Posterior vena cava (tissue), 2 donors: ENCODE data around the gene SRSF12. TPM values are rescaled to one million over a fixed set of nuclear protein-coding genes. Genes with fewer than 3 reads are reported as not detected.
"Not testable (repeated sequence)": the region's sequence is repeated elsewhere in the genome, so short reads cannot be mapped to it uniquely, and the experiment has no call there.

Experiments used
- DNase-seq: peaks from one replicate; pipeline ENCODE4 v3.0.0-alpha.2; 2020; ENCODE audit warnings: low spot score
- intact Hi-C, 2 donors: fragments of 100-400 bp; cut with DNase I; formaldehyde crosslinking; loops; one replicate each; pipeline versions ENCODE4 v1.14.1 to v1.14.2; 2022 to 2023
- total RNA-seq, 2 donors: library from RNA; stranded (reverse); fragmentation: NEBNext Ultra II Directional; extraction: Animal tissue kit (Norgen Biotek cat#: 25700); gene quantifications; one replicate each; pipeline ENCODE4 v1.2.1, GENCODE V29; 2021
- donor health status: DM: yes; HTN: yes; CAD: no.
- donor health status: DM: yes; HTN: yes; CAD: no.

Gene SRSF12
- total RNA-seq, 2 donors from 2014 or later, result 3.4 to 3.5 TPM

DNA sequence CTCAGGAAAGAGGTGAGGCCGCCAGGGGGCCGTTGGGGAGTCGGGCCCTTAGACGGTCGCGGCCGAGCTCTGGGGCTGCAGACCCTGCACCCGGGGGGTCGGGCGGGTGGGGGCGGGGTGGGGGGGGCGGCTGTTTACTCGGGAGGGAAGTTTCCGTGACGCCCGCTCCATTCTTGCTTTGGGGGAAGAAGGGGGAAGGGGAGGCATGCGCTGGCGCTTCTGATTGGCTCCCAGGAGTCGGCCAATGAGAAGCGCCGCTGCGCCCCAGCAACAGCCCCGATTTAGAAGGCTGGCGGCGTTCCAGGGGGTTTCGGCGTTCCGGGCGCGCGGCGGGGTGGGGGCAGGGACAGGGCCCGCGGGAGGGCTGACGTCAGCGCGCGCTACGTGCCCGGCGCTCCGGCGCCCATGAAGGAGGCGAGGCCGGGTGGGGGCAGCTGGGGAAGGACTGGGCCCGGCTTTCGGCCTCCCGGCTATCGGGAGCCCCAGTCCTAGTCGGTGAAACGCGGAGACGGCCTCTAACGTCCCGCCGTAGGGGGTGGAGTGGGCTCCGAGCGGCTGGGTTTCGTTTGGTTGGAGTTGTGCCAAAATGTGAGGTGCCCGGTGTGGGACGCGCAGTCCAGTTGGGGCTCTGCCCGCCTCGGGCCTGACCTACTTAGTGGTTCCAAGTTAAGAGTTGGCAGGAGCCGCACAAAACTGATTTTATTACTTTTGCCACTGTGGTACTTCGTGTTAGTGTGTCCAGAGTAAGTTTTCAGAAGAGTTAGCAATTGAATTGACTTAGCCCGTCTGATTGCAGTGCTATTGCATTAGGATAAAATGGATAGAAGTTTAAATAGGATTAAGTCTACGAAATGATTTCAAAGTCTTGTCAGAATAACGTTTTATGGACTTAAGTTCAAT lies 36.2 kb downstream of the SRSF12 start:
- peak; percentile 100 for DNase-seq
- intact Hi-C loops, result loop anchor here (5.0 to 10.0 kb wide), 2 partner anchors 44 to 97 kb away; no protein-coding TSS in a partner anchor

- intact Hi-C loops, result loop anchor here (5.0 to 10.0 kb wide), 2 partner anchors 44 to 96 kb away; no protein-coding TSS in a partner anchor
These were observed 36.8 kb downstream of the SRSF12 start for GRCh38 chr6:89081129-89081422.

GRCh38 chr6:89080281-89081128 lies 37.4 kb downstream of the SRSF12 start, which contains the start of gene PNRC1:
TSS of gene PNRC1 (plus strand) at chr6:89080751. CDS start at chr6:89080895, 144 bp downstream.
- peak; percentile 100 for DNase-seq
- intact Hi-C loops, result loop anchor here (5.0 to 10.0 kb wide), 2 partner anchors 43 to 96 kb away; no protein-coding TSS in a partner anchor

More at GRCh38 chr6:89081129-89081422, 36.8 kb downstream of the SRSF12 start:
- no peak for DNase-seq

DNA sequence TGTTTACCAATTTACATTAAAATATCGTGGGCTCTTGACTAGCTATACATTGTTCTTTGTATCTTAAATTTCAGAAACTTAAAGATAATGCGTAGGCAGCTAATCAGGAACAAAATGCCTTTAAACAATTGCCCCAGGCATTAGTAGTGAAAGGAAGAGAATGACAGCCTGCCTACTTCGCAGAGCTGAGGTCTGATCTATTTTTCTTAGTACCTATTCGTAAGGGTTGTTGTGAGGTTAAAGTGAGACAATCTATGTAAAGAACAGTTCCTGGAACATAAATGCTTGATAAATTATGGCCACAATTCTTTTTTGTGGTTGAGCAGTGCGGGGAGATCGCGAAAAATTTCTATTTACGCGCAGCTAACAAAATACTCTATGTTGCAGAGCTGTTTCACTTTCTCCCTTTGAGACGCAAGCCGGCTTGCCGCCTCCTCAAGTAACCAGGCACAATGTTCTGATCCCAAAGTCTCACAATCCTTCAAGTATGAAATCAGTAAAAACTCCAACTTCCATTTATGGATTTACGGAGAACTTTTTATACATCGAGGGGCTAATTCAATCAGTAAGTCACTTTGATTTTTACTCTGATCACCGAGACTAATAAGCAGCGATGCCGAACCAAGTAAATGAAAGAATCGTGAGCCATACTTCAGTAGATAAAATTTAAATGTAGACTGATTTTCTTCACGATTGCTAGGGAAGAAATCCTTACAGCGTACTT lies 38.2 kb downstream of the SRSF12 start:
- no peak for DNase-seq
- intact Hi-C loops, result loop anchor here (2.0 to 10.0 kb wide), 3 partner anchors 39 to 95 kb away; no protein-coding TSS in a partner anchor

- DNase-seq, result no peak
- intact Hi-C loops, result no loop called here
These were observed 44.0 kb downstream of the SRSF12 start for GRCh38 chr6:89073840-89074239.

GRCh38 chr6:89073014-89073620 lies 44.8 kb downstream of the SRSF12 start:
- intact Hi-C loops, result no loop called here

GRCh38 chr6:89071036-89071435 lies 46.8 kb downstream of the SRSF12 start:
- intact Hi-C loops, result no loop called here
- DNase-seq, result no peak

More at GRCh38 chr6:89073014-89073620, 44.8 kb downstream of the SRSF12 start:
- no peak for DNase-seq

- intact Hi-C loops, result no loop called here
- no peak for DNase-seq
These were observed 48.2 kb downstream of the SRSF12 start for GRCh38 chr6:89069536-89070163.

GRCh38 chr6:89068695-89069094 lies 49.2 kb downstream of the SRSF12 start:
- intact Hi-C loops, result no loop called here
- no peak for DNase-seq

DNA sequence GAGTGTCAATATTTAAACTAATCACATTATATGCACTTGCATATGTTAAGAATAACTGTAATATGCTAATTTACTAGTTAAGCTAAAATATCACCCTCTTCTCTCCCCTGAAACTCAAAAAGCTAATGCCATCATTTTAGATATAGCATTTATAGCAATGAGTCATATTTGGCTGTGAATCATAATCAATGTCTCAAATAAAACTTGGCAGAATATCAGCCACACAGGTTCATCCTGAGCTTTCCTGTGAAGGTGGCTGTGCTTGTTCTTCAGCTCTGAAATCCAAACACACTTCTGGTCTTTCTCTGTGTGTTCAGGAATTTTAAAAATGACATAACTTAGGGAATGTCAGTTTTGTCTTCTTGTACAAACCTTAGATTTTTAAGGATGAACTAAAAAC lies 50.1 kb downstream of the SRSF12 start:
- intact Hi-C loops, result no loop called here
- no peak for DNase-seq

GRCh38 chr6:89066940-89067646 lies 50.8 kb downstream of the SRSF12 start:
- no peak for DNase-seq
- intact Hi-C loops, result no loop called here

GRCh38 chr6:89066121-89066520 lies 51.8 kb downstream of the SRSF12 start:
- intact Hi-C loops, DNase-seq: not testable (repeated sequence)

DNA sequence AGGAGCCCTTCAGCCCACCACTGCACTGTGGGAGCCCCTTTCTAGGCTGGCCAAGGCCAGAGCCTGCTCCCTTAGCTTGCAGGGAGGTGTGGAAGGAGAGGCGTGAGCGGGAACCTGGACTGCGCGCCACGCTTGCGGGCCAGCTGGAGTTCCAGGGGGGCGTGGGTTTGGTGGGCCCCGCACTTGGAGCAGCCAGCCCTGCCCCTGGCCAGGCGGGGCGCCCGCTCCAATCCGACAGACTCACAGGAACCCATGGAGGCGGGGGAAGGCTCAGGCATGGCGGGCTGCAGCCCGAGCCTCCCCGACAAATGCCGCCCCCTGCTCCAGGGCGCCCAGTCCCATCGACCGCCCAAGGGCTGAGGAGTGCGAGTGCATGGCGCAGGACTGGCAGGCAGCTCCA lies 52.9 kb downstream of the SRSF12 start:
- intact Hi-C loops, DNase-seq: not testable (repeated sequence)

DNA sequence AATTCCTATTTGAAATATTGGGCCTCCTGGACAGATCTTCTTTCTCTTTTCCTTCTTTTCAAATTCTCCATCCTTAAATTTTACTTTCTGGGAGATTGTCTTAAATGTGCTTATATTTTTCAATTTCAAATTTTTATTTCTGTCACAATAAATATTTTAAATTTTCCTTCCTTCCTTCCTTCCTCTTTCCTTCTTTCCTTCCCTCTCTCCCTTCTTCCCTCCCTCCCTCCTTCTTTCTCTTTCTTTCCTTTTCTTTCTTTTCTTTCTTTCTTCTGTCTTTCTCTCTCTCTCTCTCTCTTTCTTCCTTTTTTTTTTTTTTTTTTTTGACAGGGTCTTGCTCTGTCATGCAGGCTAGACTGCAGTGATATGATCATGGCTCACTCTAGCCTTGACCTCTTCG lies 54.0 kb downstream of the SRSF12 start:
- DNase-seq, result no peak
- intact Hi-C loops, result no loop called here

DNA sequence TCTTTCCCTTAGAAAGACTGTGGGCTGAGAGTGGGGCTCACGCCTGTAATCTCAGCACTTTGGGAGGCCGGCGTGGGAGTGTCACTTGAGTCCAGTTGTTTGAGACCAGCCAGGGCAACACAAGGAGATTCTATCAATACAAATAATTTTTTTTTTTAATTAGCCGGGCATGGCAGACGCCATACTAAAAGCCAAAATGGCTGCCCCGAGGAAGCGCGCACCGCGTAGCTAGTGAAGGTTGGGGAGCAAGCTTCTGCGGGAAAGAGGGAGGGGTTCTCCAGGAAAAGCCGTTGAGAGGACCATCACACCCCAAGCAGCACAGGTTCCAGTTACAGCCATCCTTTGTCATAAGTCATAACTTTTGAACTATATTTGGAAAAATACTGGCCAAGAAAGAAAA lies 58.6 kb downstream of the SRSF12 start:
- intact Hi-C loops, result no loop called here

GRCh38 chr6:89058627-89059026 lies 59.2 kb downstream of the SRSF12 start:
- DNase-seq, result no peak
- intact Hi-C loops, result no loop called here

More for the DNA sequence above, 58.6 kb downstream of the SRSF12 start:
- no peak for DNase-seq

DNA sequence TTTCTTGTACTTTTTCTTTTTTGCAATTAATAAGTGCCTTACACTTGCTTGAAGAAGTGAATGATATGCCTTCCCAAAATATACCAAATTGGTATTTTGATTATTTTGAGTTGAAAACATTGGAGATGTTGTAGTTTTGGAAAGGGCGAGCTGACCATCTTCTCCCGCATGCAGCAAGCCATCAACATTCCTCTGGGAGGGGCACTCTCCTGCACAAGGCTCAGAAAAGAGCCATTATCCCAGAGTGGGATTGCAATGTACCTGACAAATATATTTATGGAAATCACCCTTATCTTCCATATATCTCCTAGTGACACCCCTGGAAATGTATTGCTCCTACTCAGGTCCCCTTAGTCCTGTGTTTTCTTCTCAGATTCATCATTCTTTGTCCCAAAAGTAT lies 60.1 kb downstream of the SRSF12 start:
- no peak for DNase-seq
- intact Hi-C loops, result no loop called here

DNA sequence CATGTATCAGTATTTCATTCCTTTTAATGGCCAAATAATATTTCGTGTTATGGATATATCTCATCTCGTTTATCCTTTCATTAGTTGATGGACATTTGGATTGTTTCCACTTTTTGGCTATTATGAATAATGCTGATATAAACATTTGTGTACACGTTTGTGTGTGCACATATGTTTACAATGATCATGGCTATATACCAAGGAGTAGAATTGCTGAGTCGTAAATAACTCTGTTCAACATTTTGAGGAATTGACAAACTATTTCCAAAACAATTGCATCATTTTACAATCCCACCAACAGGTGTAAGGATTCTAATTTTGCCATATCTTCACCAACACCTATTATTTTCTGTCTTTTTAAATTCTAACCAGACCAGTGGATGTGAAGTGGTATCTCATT lies 63.7 kb downstream of the SRSF12 start:
- intact Hi-C loops, result no loop called here
- DNase-seq, result no peak
